LNCaP clone FGC (cell line): ENCODE measurements around the gene HMG20A.

ENCODE experiments used
- DNase-seq: peaks from one replicate; pipeline ENCODE4 v3.0.0-alpha.2; 2011; ENCODE audit warnings: low read depth
- H3K4me3 ChIP-seq: 2 replicates; pipeline ENCODE4 v1.5.1; 2011; ENCODE audit warnings: mild to moderate bottlenecking, low read depth, low read length, control low read depth
- TF ChIP-seq, protein P1 (sequence below): IDR thresholded peaks from 2 replicates; pipeline ENCODE4 v1.5.1; 2012; ENCODE audit warnings: mild to moderate bottlenecking; ENCODE audit not compliant: control insufficient read depth, insufficient read depth; ENCODE audit errors: extremely low read depth

Gene HMG20A

DNA sequence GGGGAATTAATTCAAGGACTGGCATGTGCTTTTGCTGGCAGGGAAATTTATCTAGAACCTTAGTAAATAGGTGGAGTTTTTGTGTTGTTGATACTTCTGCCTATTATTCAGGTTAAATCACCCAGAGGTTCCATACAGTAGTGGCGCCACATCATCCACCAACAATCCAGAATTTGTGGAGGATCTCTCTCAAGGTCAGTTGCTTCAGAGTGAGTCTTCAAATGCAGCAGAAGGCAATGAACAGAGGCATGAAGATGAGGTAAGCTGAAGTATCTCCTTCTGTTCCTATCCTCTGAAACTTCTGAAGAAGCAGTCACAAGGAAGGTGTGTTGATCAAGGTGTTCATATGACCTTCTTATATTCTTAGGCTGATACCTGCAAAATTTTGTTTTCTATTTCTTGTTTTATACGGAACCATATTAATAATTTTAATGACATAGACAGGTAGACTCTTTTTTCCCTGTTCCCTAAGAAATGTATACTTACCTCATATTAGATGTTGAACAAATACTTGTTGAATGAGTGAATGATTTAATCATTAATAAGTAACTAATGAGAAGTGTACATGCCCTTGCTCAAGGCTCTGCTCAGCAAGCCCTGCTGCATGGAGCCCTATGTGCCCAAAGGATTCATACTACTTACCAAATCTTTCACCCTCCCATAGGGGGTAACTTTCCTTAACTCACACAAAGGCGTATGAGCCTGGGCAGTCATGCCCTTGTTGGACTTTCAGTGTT lies 43.6 kb downstream of the HMG20A start:
- H3K4me3 ChIP-seq, result no peak overlapping the region
- DNase-seq, result no peak
- TF ChIP-seq, protein P1, sequence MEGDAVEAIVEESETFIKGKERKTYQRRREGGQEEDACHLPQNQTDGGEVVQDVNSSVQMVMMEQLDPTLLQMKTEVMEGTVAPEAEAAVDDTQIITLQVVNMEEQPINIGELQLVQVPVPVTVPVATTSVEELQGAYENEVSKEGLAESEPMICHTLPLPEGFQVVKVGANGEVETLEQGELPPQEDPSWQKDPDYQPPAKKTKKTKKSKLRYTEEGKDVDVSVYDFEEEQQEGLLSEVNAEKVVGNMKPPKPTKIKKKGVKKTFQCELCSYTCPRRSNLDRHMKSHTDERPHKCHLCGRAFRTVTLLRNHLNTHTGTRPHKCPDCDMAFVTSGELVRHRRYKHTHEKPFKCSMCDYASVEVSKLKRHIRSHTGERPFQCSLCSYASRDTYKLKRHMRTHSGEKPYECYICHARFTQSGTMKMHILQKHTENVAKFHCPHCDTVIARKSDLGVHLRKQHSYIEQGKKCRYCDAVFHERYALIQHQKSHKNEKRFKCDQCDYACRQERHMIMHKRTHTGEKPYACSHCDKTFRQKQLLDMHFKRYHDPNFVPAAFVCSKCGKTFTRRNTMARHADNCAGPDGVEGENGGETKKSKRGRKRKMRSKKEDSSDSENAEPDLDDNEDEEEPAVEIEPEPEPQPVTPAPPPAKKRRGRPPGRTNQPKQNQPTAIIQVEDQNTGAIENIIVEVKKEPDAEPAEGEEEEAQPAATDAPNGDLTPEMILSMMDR, result no peak

DNA sequence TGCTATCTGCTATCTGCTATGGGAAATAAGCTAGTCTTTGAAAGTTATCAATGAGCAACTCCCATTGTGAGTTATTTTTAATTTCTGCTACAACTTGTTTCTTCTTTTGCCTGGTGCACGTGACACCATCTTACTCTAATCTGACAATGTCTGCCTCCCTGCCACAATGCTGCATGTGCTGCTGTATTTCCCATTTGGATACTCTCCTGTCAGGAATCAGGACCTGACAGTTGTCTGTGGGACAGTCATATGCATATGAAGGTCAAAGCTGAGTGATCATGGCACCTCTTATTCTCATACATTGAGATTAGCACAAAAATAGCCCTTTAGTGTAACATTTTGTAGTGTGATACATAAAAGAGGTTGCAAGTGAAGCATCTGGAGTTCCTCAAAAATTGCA lies 45.8 kb downstream of the HMG20A start:
- no peak overlapping the region for H3K4me3 ChIP-seq
- no peak for DNase-seq
- TF ChIP-seq, protein P1, result no peak

DNA sequence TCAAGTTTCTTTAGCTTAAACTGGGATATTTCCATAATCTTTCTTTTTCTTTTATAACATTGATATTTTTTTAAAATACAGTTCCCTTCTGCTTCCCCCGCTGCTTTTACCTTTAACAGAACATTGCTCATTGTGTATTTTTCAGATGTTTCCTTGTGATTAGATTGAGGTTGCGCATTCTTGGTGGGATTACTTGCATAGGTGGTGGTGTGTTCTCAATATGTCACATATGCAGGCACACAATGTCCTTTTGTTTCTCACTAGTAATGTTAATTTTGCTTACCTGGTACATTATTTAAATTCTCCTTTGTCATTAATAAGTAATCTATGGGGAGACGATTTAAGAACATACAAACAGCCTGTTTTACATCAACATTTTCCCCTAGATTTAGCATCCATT lies 48.2 kb downstream of the HMG20A start:
- TF ChIP-seq, protein P1, result no peak
- no peak for DNase-seq

DNA sequence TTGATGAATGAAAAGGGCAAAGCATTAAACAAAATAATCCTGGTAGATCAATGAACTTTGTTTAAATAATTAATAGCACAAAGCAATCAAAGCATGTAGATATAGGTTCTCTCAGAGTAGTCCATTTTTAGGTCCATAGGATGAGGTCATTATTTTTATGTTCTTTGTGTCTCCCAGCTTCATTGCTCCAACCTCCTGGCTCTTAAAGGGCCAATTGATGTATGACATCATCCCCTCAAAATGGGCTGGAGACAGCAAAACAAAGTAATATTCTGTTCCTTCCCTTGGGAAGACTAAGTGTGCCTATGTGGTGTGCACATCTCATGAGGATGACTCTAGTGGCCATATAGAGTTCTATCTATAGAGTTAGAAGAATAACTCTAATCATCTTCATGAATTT lies 49.5 kb downstream of the HMG20A start:
- DNase-seq, result no peak
- H3K4me3 ChIP-seq, result no peak overlapping the region
- TF ChIP-seq, protein P1, result no peak

More for the DNA sequence above, 48.2 kb downstream of the HMG20A start:
- no peak overlapping the region for H3K4me3 ChIP-seq

DNA sequence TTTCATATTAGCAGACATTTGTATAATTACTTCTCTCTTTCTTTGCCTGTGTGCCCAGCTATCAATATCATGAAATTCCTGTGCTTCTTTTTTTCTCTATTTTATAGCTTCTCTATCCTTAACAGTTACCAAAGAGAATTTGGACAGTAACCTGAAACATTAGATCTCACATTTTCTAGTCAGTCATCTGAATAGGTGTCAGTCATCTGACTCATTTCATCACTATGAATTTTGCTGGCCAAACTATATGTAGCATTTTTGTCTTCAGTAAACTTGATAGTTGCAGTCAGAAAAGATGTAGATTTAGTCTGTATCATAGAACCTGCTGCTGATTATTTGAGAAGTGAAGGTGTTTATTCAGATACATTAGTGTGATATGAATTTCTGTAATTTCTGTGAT lies 52.6 kb downstream of the HMG20A start:
- TF ChIP-seq, protein P1, result no peak

DNA sequence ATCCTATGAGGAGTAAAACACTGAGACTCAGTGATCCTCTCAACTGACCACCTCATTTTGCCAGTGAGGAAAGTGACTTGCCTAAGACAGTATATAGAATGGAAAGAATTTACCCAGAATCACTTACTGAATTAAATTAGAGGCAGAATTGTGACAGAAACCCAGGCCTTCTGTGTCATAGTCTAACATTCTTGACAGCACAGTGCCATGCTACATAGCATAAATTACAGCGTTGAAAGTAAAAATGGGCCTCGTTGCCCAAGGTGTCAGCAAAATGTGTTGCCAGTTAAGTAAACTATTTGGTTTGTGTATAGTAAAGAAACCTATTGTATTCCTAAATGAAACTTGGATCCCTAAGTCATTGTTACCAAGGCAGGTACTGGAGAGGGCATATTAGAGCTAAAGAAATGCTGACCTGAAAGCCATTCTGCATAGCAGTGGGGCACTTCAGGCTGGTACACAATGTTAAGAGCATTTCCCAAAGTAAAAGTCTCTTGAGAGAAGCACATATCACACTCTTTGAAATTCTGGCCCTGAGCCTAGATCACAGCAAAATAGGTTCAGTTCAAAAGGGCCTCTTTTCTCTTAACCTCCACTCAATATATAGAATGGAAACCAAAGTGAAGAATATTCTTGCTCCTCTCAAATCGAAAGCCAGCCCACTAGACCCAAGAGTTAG lies 53.8 kb downstream of the HMG20A start:
- no peak overlapping the region for H3K4me3 ChIP-seq
- DNase-seq, result no peak
- TF ChIP-seq, protein P1, result no peak

More for the DNA sequence above, 52.6 kb downstream of the HMG20A start:
- DNase-seq, result no peak
- H3K4me3 ChIP-seq, result no peak overlapping the region
